ENCODE measurements around the gene VMO1.

DNA sequence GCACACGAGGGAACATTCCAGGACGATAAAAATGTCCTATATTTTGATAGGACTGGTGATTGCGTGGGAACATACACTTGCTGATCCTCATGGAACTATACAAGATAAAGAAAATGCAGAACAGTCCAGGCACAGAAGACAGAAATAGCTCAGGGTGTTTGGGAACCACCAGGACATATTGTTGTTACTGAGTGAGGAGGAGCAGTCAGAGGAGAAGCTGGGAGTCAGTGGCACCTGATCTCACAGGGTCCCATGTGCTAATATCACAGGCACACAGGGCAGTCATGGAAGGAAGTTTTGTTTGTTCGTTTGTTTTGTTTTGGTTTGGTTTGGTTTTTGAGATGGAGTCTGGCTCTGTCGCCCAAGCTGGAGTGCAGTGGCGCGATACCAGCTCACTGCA lies 26.5 kb upstream of the VMO1 start:
- TF ChIP-seq, protein P1, sequence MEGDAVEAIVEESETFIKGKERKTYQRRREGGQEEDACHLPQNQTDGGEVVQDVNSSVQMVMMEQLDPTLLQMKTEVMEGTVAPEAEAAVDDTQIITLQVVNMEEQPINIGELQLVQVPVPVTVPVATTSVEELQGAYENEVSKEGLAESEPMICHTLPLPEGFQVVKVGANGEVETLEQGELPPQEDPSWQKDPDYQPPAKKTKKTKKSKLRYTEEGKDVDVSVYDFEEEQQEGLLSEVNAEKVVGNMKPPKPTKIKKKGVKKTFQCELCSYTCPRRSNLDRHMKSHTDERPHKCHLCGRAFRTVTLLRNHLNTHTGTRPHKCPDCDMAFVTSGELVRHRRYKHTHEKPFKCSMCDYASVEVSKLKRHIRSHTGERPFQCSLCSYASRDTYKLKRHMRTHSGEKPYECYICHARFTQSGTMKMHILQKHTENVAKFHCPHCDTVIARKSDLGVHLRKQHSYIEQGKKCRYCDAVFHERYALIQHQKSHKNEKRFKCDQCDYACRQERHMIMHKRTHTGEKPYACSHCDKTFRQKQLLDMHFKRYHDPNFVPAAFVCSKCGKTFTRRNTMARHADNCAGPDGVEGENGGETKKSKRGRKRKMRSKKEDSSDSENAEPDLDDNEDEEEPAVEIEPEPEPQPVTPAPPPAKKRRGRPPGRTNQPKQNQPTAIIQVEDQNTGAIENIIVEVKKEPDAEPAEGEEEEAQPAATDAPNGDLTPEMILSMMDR (IDR thresholded peaks at IDR 0.05) = no peak
- TF ChIP-seq POLR2A (IDR thresholded peaks at IDR 0.05) = no peak
